Body of pancreas (tissue), 4 donors: ENCODE results near the gene INTS11.

Source experiments
- POLR2A ChIP-seq, 3 donors: fragments of 450-650 bp; IDR thresholded peaks; one replicate each; pipeline ENCODE4 v1.6.1; 2016; ENCODE audit warnings: antibody characterized with exemption in 3 of 3, mild to moderate bottlenecking in 2 of 3
- TF ChIP-seq, protein P1 (sequence below), 7 experiments: fragments of 450-650 bp in 4 of 7; fragments of 200-600 bp in 3 of 7; sonication (generic) in 3 of 7; IDR thresholded peaks; one replicate each; pipeline ENCODE4 v1.5.1; 2016 to 2019; ENCODE audit warnings: antibody characterized with exemption in 7 of 7

DNA sequence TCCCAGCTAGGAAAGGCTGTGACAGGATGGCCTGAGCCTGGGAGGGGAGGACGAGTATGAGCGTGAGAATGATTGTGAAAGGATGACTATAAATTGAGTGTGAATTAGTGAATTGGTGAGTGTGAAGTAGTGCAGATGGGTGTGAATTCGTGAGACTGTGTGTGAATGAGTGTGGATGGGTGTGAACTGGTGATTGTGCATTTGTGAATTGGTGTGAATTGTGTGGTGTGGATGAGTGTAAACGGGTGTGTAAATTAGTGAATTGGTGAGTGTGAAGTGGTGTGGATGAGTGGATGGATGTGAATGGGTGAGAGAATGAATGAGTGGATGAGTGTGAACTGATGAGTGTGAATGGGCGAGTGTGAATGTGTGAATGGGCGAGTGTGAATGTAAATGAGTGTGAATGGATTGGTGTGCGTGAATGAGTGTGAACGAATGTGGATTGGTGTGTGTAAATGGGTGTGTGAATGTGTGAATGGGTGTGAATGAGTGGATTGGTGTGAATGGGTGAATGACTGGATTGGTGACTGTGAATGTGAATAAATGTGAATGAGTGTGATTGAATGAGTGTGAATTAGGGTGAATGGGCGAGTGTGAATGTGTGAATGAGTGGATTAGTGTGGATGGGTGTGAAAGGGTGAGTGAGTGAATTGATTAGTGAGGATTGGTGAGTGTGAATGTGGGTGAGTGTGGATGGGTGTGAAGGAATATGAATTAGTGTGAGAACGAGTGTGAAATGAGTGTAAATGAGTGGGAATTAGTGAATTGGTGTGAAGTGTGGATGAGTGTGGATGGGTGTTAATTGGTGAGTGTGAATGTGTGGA lies 41.6 kb upstream of the INTS11 start:
- TF ChIP-seq, protein P1, sequence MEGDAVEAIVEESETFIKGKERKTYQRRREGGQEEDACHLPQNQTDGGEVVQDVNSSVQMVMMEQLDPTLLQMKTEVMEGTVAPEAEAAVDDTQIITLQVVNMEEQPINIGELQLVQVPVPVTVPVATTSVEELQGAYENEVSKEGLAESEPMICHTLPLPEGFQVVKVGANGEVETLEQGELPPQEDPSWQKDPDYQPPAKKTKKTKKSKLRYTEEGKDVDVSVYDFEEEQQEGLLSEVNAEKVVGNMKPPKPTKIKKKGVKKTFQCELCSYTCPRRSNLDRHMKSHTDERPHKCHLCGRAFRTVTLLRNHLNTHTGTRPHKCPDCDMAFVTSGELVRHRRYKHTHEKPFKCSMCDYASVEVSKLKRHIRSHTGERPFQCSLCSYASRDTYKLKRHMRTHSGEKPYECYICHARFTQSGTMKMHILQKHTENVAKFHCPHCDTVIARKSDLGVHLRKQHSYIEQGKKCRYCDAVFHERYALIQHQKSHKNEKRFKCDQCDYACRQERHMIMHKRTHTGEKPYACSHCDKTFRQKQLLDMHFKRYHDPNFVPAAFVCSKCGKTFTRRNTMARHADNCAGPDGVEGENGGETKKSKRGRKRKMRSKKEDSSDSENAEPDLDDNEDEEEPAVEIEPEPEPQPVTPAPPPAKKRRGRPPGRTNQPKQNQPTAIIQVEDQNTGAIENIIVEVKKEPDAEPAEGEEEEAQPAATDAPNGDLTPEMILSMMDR (IDR thresholded peaks at IDR 0.05) = no peak
- TF ChIP-seq POLR2A (IDR thresholded peaks at IDR 0.05) = no peak
